ENCODE measurements around the gene IGHMBP2.

Gene IGHMBP2

DNA sequence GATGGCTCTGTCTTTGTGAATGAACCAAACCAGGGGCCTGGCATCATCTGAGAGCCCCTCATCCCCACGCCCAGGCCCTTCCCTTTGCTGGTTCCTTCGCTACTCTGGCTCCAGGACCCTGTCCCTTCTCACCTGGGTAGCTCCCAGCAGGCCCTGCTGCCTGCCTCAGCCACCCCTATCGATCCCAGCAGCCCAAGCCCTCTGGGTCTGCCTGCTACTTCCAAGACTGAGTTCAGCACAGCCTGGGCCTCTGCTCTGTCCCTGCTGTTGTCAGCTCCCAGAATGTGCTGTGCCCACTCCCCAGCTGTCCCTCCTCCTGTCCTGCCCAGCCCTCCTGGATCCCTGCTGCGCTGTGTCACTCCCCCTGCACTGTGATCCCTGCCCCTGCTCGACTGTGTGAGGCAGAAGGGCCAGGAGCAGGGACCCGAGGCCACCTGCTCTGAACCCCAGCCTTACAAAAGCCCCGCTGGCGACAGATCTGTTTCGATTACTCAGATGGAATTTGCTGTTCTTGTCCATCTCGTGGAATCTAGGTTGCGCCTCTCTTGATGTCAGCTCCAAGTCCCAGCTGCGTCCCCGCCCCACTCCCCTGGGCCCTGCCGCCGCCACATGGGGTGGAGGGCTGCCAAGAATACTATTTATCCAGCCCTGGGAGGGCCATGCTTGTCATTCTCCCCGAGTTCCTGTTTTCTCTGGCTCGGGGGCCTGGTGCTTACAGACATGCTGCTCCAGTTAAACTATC lies 13.0 kb upstream of the IGHMBP2 start:
- no peak for TF ChIP-seq CTCF (IDR thresholded peaks at IDR 0.05; ENCODE audit: borderline replicate concordance, control extremely low read depth, extremely low read depth, insufficient read depth, missing control alignments)
- no peak for DNase-seq (ENCODE audit: low spot score)
- in situ Hi-C loops (cut with MboI; ENCODE audit: low sequenced_read_pairs, unreplicated experiment): no loop called here

GRCh38 chr11:68891351-68891948 lies 12.2 kb upstream of the IGHMBP2 start:
- TF ChIP-seq CTCF (IDR thresholded peaks at IDR 0.05; ENCODE audit: borderline replicate concordance, control extremely low read depth, extremely low read depth, insufficient read depth, missing control alignments): no peak
- in situ Hi-C loops (cut with MboI; ENCODE audit: low sequenced_read_pairs, unreplicated experiment): no loop called here

GRCh38 chr11:68892576-68892975 lies 11.1 kb upstream of the IGHMBP2 start:
- DNase-seq (ENCODE audit: low spot score): no peak
- in situ Hi-C loops (cut with MboI; ENCODE audit: low sequenced_read_pairs, unreplicated experiment): no loop called here

More at GRCh38 chr11:68891351-68891948, 12.2 kb upstream of the IGHMBP2 start:
- DNase-seq (ENCODE audit: low spot score): no peak

GRCh38 chr11:68893282-68893681 lies 10.4 kb upstream of the IGHMBP2 start:
- no peak for DNase-seq (ENCODE audit: low spot score)
- TF ChIP-seq CTCF (IDR thresholded peaks at IDR 0.05; ENCODE audit: borderline replicate concordance, control extremely low read depth, extremely low read depth, insufficient read depth, missing control alignments): no peak
- in situ Hi-C loops (cut with MboI; ENCODE audit: low sequenced_read_pairs, unreplicated experiment): no loop called here

More at GRCh38 chr11:68892576-68892975, 11.1 kb upstream of the IGHMBP2 start:
- TF ChIP-seq CTCF (IDR thresholded peaks at IDR 0.05; ENCODE audit: borderline replicate concordance, control extremely low read depth, extremely low read depth, insufficient read depth, missing control alignments): no peak

- DNase-seq (ENCODE audit: low spot score): no peak
- in situ Hi-C loops (cut with MboI; ENCODE audit: low sequenced_read_pairs, unreplicated experiment): no loop called here
- TF ChIP-seq CTCF (IDR thresholded peaks at IDR 0.05; ENCODE audit: borderline replicate concordance, control extremely low read depth, extremely low read depth, insufficient read depth, missing control alignments): no peak
These were observed 7.3 kb upstream of the IGHMBP2 start for GRCh38 chr11:68896171-68896959.

GRCh38 chr11:68897441-68897840 lies 6.2 kb upstream of the IGHMBP2 start:
- in situ Hi-C loops (cut with MboI; ENCODE audit: low sequenced_read_pairs, unreplicated experiment): no loop called here
- DNase-seq (ENCODE audit: low spot score): no peak
- TF ChIP-seq CTCF (IDR thresholded peaks at IDR 0.05; ENCODE audit: borderline replicate concordance, control extremely low read depth, extremely low read depth, insufficient read depth, missing control alignments): no peak
